HEK293 (cell line): Measurements from ENCODE around the gene SCNN1A.

Experiments used
- KLF10 ChIP-seq: fragments of 450-650 bp; IDR thresholded peaks from 2 replicates; pipeline ENCODE4 v1.5.1; 2018; ENCODE audit warnings: missing biosample characterization, mild to moderate bottlenecking, missing genetic modification characterization
- KLF9 ChIP-seq: fragments of 450-650 bp; formaldehyde crosslinking; IDR thresholded peaks from 2 replicates; pipeline ENCODE4 v1.5.1; 2016; ENCODE audit warnings: missing biosample characterization, missing genetic modification characterization, low read depth
- OSR2 ChIP-seq: fragments of 450-650 bp; formaldehyde crosslinking; IDR thresholded peaks from 2 replicates; pipeline ENCODE4 v1.5.1; 2016; ENCODE audit warnings: missing biosample characterization, missing genetic modification characterization
- PRDM1 ChIP-seq: fragments of 450-650 bp; formaldehyde crosslinking; IDR thresholded peaks from 2 replicates; pipeline ENCODE4; 2016; ENCODE audit warnings: missing biosample characterization, missing genetic modification characterization
- RBAK ChIP-seq: fragments of 450-650 bp; formaldehyde crosslinking; IDR thresholded peaks from 2 replicates; pipeline ENCODE4 v1.5.1; 2016; ENCODE audit warnings: missing biosample characterization, missing genetic modification characterization
- SCRT2 ChIP-seq: fragments of 450-650 bp; formaldehyde crosslinking; IDR thresholded peaks from 2 replicates; pipeline ENCODE4 v1.5.1; 2016; ENCODE audit warnings: missing biosample characterization, missing genetic modification characterization
- YY2 ChIP-seq: fragments of 450-650 bp; formaldehyde crosslinking; IDR thresholded peaks from 2 replicates; pipeline ENCODE4 v1.5.1; 2016; ENCODE audit warnings: missing biosample characterization, missing genetic modification characterization
- ZBTB17 ChIP-seq: fragments of 450-650 bp; formaldehyde crosslinking; IDR thresholded peaks from 2 replicates; pipeline ENCODE4 v1.5.1; 2016; ENCODE audit warnings: missing biosample characterization, missing genetic modification characterization
- ZBTB7A ChIP-seq: fragments of 450-650 bp; formaldehyde crosslinking; IDR thresholded peaks from 2 replicates; pipeline ENCODE4 v1.5.1; 2016; ENCODE audit warnings: low read depth, missing biosample characterization, missing genetic modification characterization
- ZNF19 ChIP-seq: fragments of 450-650 bp; formaldehyde crosslinking; IDR thresholded peaks from 2 replicates; pipeline ENCODE4; 2016; ENCODE audit warnings: missing biosample characterization, missing genetic modification characterization, low read depth
- ZNF350 ChIP-seq: fragments of 450-650 bp; formaldehyde crosslinking; IDR thresholded peaks from 2 replicates; pipeline ENCODE4 v1.5.0; 2017; ENCODE audit warnings: missing biosample characterization, mild to moderate bottlenecking, missing genetic modification characterization
- ZNF426 ChIP-seq: fragments of 450-650 bp; formaldehyde crosslinking; IDR thresholded peaks from 2 replicates; pipeline ENCODE4 v1.5.1; 2017; ENCODE audit warnings: missing biosample characterization, missing genetic modification characterization, mild to moderate bottlenecking, inconsistent platforms, moderate library complexity
- ZNF530 ChIP-seq: fragments of 450-650 bp; formaldehyde crosslinking; IDR thresholded peaks from 2 replicates; pipeline ENCODE4 v1.5.1; 2016; ENCODE audit warnings: low read depth, missing biosample characterization, missing genetic modification characterization
- ZNF571 ChIP-seq: fragments of 450-650 bp; formaldehyde crosslinking; IDR thresholded peaks from 2 replicates; pipeline ENCODE4 v1.5.0; 2017; ENCODE audit warnings: missing biosample characterization, missing genetic modification characterization
- ZNF677 ChIP-seq: fragments of 450-650 bp; IDR thresholded peaks from 2 replicates; pipeline ENCODE4 v1.5.0; 2018; ENCODE audit warnings: missing biosample characterization, mild to moderate bottlenecking, missing genetic modification characterization, moderate library complexity
- ZNF830 ChIP-seq: fragments of 450-650 bp; IDR thresholded peaks from 2 replicates; pipeline ENCODE4 v1.5.0; 2018; ENCODE audit warnings: missing biosample characterization, missing genetic modification characterization, low read depth, mild to moderate bottlenecking, moderate library complexity
- TF ChIP-seq, protein P1 (sequence below): fragments of 450-650 bp; formaldehyde crosslinking; conservative IDR thresholded peaks from 2 replicates; pipeline ENCODE4 v1.5.1; 2016; ENCODE audit warnings: low read depth, missing biosample characterization, missing genetic modification characterization
- TF ChIP-seq, protein P2 (sequence below): fragments of 450-650 bp; IDR thresholded peaks from 2 replicates; pipeline ENCODE4 v1.5.1; 2018; ENCODE audit warnings: missing biosample characterization, missing genetic modification characterization
- TF ChIP-seq, protein P3 (sequence below): fragments of 450-650 bp; formaldehyde crosslinking; IDR thresholded peaks from 2 replicates; pipeline ENCODE4 v1.5.1; 2016; ENCODE audit warnings: missing biosample characterization, missing genetic modification characterization
- TF ChIP-seq, protein P4 (sequence below): fragments of 450-650 bp; formaldehyde crosslinking; IDR thresholded peaks from 2 replicates; pipeline ENCODE4 v1.5.1; 2017; ENCODE audit warnings: missing biosample characterization, missing genetic modification characterization
- TF ChIP-seq, protein P5 (sequence below): fragments of 450-650 bp; formaldehyde crosslinking; IDR thresholded peaks from 2 replicates; pipeline ENCODE4 v1.5.1; 2016; ENCODE audit warnings: missing biosample characterization, missing genetic modification characterization
- TF ChIP-seq, protein P6 (sequence below): fragments of 450-650 bp; formaldehyde crosslinking; conservative IDR thresholded peaks from 2 replicates; pipeline ENCODE4 v1.5.1; 2016; ENCODE audit warnings: low read depth, missing biosample characterization, missing genetic modification characterization

The SCNN1A gene

DNA sequence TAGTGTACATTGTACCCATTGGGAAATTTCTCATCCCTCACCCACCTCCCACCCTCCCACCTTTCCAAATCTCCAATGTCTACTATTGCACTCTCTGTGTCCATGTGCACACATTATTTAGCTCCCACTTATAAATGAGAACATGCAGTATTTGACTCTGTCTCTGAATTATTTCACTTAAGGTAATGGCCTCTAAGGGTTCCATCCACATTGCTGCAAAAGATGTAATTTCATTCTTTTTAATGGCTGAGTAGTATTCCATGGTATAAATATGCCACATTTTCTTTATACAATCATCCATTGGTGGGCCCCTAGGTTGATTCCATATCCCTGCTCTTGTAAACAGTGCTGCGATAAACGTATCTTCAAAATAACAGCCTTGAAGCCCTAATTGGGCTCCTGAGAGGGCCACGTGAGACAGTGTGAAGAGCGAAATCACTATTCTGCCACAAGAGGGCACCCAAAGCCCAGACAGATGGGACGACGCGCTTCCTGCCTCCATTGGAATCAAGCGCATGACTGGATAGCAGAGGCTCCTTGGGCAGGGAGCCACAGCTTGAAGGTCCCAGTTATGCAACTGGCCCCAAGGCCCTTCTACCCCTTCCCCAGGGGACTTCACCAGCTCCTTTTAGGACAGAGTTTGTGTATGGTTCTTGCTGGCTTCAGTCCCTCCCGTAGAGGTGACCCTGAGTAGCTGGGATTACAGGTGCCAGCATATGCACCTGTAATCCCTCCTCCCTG is 48.1 kb upstream of the SCNN1A start (continued):
- TF ChIP-seq, protein P1, sequence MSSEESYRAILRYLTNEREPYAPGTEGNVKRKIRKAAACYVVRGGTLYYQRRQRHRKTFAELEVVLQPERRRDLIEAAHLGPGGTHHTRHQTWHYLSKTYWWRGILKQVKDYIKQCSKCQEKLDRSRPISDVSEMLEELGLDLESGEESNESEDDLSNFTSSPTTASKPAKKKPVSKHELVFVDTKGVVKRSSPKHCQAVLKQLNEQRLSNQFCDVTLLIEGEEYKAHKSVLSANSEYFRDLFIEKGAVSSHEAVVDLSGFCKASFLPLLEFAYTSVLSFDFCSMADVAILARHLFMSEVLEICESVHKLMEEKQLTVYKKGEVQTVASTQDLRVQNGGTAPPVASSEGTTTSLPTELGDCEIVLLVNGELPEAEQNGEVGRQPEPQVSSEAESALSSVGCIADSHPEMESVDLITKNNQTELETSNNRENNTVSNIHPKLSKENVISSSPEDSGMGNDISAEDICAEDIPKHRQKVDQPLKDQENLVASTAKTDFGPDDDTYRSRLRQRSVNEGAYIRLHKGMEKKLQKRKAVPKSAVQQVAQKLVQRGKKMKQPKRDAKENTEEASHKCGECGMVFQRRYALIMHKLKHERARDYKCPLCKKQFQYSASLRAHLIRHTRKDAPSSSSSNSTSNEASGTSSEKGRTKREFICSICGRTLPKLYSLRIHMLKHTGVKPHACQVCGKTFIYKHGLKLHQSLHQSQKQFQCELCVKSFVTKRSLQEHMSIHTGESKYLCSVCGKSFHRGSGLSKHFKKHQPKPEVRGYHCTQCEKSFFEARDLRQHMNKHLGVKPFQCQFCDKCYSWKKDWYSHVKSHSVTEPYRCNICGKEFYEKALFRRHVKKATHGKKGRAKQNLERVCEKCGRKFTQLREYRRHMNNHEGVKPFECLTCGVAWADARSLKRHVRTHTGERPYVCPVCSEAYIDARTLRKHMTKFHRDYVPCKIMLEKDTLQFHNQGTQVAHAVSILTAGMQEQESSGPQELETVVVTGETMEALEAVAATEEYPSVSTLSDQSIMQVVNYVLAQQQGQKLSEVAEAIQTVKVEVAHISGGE (tag by site-specific recombination): no peak
- TF ChIP-seq SCRT2 (no peak), ZNF19 (tag by site-specific recombination) (no peak), YY2 (tag by site-specific recombination) (no peak), ZNF530 (tag by site-specific recombination) (no peak), KLF9 (tag by site-specific recombination) (no peak), ZBTB7A (tag by site-specific recombination) (no peak), ZNF571 (tag by site-specific recombination) (no peak), RBAK (tag by site-specific recombination) (no peak), ZNF426 (tag by site-specific recombination) (no peak), ZNF830 (tag by site-specific recombination) (no peak), OSR2 (no peak), KLF10 (tag by site-specific recombination) (no peak), ZNF677 (tag by site-specific recombination) (no peak), ZBTB17 (tag by site-specific recombination) (peak; percentile 47), PRDM1 (tag by site-specific recombination) (no peak), ZNF350 (tag by site-specific recombination) (no peak)
- TF ChIP-seq, protein P2, sequence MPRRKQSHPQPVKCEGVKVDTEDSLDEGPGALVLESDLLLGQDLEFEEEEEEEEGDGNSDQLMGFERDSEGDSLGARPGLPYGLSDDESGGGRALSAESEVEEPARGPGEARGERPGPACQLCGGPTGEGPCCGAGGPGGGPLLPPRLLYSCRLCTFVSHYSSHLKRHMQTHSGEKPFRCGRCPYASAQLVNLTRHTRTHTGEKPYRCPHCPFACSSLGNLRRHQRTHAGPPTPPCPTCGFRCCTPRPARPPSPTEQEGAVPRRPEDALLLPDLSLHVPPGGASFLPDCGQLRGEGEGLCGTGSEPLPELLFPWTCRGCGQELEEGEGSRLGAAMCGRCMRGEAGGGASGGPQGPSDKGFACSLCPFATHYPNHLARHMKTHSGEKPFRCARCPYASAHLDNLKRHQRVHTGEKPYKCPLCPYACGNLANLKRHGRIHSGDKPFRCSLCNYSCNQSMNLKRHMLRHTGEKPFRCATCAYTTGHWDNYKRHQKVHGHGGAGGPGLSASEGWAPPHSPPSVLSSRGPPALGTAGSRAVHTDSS (tag by site-specific recombination): no peak
- TF ChIP-seq, protein P3, sequence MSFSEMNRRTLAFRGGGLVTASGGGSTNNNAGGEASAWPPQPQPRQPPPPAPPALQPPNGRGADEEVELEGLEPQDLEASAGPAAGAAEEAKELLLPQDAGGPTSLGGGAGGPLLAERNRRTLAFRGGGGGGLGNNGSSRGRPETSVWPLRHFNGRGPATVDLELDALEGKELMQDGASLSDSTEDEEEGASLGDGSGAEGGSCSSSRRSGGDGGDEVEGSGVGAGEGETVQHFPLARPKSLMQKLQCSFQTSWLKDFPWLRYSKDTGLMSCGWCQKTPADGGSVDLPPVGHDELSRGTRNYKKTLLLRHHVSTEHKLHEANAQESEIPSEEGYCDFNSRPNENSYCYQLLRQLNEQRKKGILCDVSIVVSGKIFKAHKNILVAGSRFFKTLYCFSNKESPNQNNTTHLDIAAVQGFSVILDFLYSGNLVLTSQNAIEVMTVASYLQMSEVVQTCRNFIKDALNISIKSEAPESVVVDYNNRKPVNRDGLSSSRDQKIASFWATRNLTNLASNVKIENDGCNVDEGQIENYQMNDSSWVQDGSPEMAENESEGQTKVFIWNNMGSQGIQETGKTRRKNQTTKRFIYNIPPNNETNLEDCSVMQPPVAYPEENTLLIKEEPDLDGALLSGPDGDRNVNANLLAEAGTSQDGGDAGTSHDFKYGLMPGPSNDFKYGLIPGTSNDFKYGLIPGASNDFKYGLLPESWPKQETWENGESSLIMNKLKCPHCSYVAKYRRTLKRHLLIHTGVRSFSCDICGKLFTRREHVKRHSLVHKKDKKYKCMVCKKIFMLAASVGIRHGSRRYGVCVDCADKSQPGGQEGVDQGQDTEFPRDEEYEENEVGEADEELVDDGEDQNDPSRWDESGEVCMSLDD (tag by site-specific recombination): no peak
- TF ChIP-seq, protein P4, sequence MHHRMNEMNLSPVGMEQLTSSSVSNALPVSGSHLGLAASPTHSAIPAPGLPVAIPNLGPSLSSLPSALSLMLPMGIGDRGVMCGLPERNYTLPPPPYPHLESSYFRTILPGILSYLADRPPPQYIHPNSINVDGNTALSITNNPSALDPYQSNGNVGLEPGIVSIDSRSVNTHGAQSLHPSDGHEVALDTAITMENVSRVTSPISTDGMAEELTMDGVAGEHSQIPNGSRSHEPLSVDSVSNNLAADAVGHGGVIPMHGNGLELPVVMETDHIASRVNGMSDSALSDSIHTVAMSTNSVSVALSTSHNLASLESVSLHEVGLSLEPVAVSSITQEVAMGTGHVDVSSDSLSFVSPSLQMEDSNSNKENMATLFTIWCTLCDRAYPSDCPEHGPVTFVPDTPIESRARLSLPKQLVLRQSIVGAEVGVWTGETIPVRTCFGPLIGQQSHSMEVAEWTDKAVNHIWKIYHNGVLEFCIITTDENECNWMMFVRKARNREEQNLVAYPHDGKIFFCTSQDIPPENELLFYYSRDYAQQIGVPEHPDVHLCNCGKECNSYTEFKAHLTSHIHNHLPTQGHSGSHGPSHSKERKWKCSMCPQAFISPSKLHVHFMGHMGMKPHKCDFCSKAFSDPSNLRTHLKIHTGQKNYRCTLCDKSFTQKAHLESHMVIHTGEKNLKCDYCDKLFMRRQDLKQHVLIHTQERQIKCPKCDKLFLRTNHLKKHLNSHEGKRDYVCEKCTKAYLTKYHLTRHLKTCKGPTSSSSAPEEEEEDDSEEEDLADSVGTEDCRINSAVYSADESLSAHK (tag by site-specific recombination): no peak
- TF ChIP-seq, protein P5, sequence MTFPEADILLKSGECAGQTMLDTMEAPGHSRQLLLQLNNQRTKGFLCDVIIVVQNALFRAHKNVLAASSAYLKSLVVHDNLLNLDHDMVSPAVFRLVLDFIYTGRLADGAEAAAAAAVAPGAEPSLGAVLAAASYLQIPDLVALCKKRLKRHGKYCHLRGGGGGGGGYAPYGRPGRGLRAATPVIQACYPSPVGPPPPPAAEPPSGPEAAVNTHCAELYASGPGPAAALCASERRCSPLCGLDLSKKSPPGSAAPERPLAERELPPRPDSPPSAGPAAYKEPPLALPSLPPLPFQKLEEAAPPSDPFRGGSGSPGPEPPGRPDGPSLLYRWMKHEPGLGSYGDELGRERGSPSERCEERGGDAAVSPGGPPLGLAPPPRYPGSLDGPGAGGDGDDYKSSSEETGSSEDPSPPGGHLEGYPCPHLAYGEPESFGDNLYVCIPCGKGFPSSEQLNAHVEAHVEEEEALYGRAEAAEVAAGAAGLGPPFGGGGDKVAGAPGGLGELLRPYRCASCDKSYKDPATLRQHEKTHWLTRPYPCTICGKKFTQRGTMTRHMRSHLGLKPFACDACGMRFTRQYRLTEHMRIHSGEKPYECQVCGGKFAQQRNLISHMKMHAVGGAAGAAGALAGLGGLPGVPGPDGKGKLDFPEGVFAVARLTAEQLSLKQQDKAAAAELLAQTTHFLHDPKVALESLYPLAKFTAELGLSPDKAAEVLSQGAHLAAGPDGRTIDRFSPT (tag by site-specific recombination): no peak
- TF ChIP-seq, protein P6, sequence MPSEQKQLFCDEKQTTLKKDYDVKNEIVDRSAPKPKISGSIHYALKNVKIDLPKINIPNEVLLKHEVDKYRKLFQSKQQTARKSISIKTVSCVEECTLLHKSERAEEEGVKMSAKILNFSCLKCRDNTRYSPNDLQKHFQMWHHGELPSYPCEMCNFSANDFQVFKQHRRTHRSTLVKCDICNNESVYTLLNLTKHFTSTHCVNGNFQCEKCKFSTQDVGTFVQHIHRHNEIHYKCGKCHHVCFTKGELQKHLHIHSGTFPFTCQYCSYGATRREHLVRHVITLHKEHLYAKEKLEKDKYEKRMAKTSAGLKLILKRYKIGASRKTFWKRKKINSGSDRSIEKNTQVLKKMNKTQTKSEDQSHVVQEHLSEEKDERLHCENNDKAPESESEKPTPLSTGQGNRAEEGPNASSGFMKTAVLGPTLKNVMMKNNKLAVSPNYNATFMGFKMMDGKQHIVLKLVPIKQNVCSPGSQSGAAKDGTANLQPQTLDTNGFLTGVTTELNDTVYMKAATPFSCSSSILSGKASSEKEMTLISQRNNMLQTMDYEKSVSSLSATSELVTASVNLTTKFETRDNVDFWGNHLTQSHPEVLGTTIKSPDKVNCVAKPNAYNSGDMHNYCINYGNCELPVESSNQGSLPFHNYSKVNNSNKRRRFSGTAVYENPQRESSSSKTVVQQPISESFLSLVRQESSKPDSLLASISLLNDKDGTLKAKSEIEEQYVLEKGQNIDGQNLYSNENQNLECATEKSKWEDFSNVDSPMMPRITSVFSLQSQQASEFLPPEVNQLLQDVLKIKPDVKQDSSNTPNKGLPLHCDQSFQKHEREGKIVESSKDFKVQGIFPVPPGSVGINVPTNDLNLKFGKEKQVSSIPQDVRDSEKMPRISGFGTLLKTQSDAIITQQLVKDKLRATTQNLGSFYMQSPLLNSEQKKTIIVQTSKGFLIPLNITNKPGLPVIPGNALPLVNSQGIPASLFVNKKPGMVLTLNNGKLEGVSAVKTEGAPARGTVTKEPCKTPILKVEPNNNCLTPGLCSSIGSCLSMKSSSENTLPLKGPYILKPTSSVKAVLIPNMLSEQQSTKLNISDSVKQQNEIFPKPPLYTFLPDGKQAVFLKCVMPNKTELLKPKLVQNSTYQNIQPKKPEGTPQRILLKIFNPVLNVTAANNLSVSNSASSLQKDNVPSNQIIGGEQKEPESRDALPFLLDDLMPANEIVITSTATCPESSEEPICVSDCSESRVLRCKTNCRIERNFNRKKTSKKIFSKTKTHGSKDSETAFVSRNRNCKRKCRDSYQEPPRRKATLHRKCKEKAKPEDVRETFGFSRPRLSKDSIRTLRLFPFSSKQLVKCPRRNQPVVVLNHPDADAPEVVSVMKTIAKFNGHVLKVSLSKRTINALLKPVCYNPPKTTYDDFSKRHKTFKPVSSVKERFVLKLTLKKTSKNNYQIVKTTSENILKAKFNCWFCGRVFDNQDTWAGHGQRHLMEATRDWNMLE (tag by site-specific recombination): no peak
